Suprapubic skin (tissue), 4 donors: ENCODE measurements around the gene RUSC1. TPM values are rescaled to one million over a fixed set of nuclear protein-coding genes. Genes with fewer than 3 reads are reported as not detected.
A peak's percentile ranks its signal among the peaks of the same experiment; 100 is the strongest.

ENCODE experiments used
- DNase-seq, 2 donors: peaks; one replicate each; pipeline ENCODE4 v3.0.0-alpha.2; 2019; ENCODE audit warnings: low spot score in 2 of 2
- H3K27ac ChIP-seq: fragments of 200-600 bp; sonication (generic); one replicate; pipeline ENCODE4 v1.5.1; 2019
- H3K27me3 ChIP-seq: fragments of 200-600 bp; sonication (generic); one replicate; pipeline ENCODE4 v1.5.1; 2019
- H3K36me3 ChIP-seq: fragments of 200-600 bp; sonication (generic); one replicate; pipeline ENCODE4 v1.5.1; 2019
- H3K4me1 ChIP-seq: fragments of 200-600 bp; sonication (generic); one replicate; pipeline ENCODE4 v1.5.1; 2019
- H3K4me3 ChIP-seq: fragments of 200-600 bp; sonication (generic); one replicate; pipeline ENCODE4 v1.5.1; 2019; ENCODE audit warnings: mild to moderate bottlenecking
- H3K9me3 ChIP-seq: fragments of 200-600 bp; sonication (generic); one replicate; pipeline ENCODE4 v1.5.1; 2019
- EP300 ChIP-seq: sonication (generic); formaldehyde crosslinking; IDR thresholded peaks from one replicate; pipeline ENCODE4 v1.6.1; 2017; ENCODE audit warnings: antibody characterized with exemption
- POLR2A ChIP-seq, 2 donors: fragments of 450-650 bp; IDR thresholded peaks; one replicate each; pipeline ENCODE4 v1.6.1; 2017; ENCODE audit warnings: antibody characterized with exemption in 2 of 2, mild to moderate bottlenecking in 2 of 2, moderate library complexity in 2 of 2
- POLR2AphosphoS5 ChIP-seq, 3 donors: sonication (generic); formaldehyde crosslinking; IDR thresholded peaks; one replicate each; pipeline ENCODE4 v1.6.1; 2017; ENCODE audit warnings: antibody characterized with exemption in 3 of 3
- WGBS: methylation state at CpG from one replicate; pipeline ENCODE4 v1.1.5; 2018; 5-methylcytosine and 5-hydroxymethylcytosine counted together
- total RNA-seq, 4 donors: library from RNA; depleted of rRNA; stranded (reverse); fragments of >200 nt; gene quantifications; one replicate each; pipeline ENCODE4 v1.1.0, GENCODE V29; 2016
- TF ChIP-seq, protein P1 (sequence below), 2 donors: fragments of 200-600 bp in 1 of 2; fragments of 450-650 bp in 1 of 2; sonication (generic) in 1 of 2; IDR thresholded peaks; one replicate each; pipeline ENCODE4 v1.5.1; 2016 to 2019; ENCODE audit warnings: antibody characterized with exemption in 2 of 2, mild to moderate bottlenecking in 1 of 2, moderate library complexity in 1 of 2

The RUSC1 gene
- total RNA-seq, 4 donors from 2014 or later = 34.2 to 51.5 (median 42.8) TPM

DNA sequence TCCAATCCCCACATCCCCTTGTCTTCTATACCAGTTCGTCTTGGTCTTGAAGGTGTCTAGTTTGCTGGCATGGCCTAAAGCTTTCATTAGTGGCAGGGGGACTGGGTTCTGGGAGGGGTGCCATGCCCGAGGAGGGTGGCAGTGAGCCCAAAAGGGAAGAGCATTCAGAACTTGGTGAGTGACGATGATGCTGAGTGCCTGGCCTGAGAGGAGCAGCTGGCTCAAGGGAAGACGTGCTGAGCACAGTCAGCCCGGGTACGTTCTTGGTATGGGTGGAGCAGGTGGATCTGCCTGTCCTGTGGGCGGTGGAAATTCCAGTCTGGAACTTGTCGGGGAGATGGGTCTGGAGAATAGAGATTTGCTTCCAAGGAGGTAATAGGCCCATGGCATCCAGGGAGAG is 7.4 kb upstream of the RUSC1 start:
- Histone ChIP-seq H3K4me3 (no peak overlapping the region), H3K4me1 (peaks cover 16% of the 10 kb centered on the region), H3K27me3 (no peaks in the 10 kb centered on the region), H3K9me3 (no peaks in the 10 kb centered on the region), H3K36me3 (peaks cover 2% of the 10 kb centered on the region), H3K27ac (no peak overlapping the region)
- no peak for DNase-seq
- TF ChIP-seq, protein P1, sequence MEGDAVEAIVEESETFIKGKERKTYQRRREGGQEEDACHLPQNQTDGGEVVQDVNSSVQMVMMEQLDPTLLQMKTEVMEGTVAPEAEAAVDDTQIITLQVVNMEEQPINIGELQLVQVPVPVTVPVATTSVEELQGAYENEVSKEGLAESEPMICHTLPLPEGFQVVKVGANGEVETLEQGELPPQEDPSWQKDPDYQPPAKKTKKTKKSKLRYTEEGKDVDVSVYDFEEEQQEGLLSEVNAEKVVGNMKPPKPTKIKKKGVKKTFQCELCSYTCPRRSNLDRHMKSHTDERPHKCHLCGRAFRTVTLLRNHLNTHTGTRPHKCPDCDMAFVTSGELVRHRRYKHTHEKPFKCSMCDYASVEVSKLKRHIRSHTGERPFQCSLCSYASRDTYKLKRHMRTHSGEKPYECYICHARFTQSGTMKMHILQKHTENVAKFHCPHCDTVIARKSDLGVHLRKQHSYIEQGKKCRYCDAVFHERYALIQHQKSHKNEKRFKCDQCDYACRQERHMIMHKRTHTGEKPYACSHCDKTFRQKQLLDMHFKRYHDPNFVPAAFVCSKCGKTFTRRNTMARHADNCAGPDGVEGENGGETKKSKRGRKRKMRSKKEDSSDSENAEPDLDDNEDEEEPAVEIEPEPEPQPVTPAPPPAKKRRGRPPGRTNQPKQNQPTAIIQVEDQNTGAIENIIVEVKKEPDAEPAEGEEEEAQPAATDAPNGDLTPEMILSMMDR (IDR thresholded peaks at IDR 0.05) = no peak
- TF ChIP-seq POLR2A (IDR thresholded peaks at IDR 0.05) = no peak
- TF ChIP-seq EP300 = no peak
- TF ChIP-seq POLR2AphosphoS5 (IDR thresholded peaks at IDR 0.05) = no peak
- WGBS = 50% methylated on average over 8 of the region's 8 CpGs

DNA sequence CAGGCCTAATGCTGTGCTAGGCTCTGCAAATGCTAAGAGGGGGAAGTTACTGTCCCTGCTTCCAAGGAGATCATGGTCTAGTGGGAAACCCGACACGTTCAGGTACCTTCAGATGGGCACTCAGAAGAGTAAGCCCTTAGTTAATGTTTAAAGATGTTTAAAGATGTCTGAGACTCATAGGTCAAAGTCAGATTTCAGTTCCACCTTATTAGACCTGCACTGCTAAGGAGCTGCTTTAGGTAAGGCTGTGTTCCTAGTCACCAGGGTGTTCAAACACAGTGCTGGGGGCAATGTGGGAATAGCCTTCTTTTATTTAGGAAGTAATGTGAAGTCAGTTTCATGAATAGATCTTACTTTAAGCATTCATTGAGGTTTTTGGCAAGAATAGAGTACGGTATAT is 3.8 kb upstream of the RUSC1 start:
- 86% methylated on average over 3 of the region's 3 CpGs for WGBS
- Histone ChIP-seq H3K9me3 (no peaks in the 10 kb centered on the region), H3K4me1 (peaks cover 21% of the 10 kb centered on the region), H3K36me3 (peaks cover 10% of the 10 kb centered on the region), H3K27me3 (no peaks in the 10 kb centered on the region), H3K4me3 (no peak overlapping the region), H3K27ac (no peak overlapping the region)
- no peak for DNase-seq
- no peak for TF ChIP-seq EP300
- TF ChIP-seq POLR2A (IDR thresholded peaks at IDR 0.05) = no peak
- TF ChIP-seq POLR2AphosphoS5 (IDR thresholded peaks at IDR 0.05) = no peak
- TF ChIP-seq, protein P1 (IDR thresholded peaks at IDR 0.05) = no peak

DNA sequence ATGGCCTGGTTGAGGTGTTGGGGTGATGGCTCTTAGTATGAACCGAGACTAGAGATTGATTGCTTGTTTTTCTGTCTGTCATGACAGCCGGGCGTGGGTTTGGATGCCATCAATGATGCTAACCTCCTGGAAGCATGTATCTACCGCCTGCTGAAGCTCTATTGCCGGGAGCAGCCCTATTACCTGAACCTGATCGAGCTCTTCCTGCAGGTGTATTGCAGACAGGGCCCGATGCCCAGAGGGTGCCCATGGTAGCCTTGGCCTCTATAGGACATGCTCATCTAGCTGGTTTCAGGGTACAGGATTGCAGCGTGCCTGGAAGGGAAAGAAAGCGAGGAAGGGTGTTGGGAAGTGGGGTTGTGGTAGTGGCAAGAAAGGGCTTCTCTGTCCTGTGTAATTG is 2.6 kb upstream of the RUSC1 start:
- Histone ChIP-seq H3K4me3 (no peak overlapping the region), H3K9me3 (no peaks in the 10 kb centered on the region), H3K4me1 (peaks cover 33% of the 10 kb centered on the region), H3K27me3 (no peaks in the 10 kb centered on the region), H3K27ac (no peak overlapping the region), H3K36me3 (peaks cover 10% of the 10 kb centered on the region)
- 93% methylated on average over 5 of the region's 9 CpGs for WGBS
- DNase-seq = no peak
- TF ChIP-seq POLR2A (IDR thresholded peaks at IDR 0.05) (no peak), EP300 (no peak), POLR2AphosphoS5 (IDR thresholded peaks at IDR 0.05) (no peak)
- TF ChIP-seq, protein P1 (IDR thresholded peaks at IDR 0.05) = no peak

DNA sequence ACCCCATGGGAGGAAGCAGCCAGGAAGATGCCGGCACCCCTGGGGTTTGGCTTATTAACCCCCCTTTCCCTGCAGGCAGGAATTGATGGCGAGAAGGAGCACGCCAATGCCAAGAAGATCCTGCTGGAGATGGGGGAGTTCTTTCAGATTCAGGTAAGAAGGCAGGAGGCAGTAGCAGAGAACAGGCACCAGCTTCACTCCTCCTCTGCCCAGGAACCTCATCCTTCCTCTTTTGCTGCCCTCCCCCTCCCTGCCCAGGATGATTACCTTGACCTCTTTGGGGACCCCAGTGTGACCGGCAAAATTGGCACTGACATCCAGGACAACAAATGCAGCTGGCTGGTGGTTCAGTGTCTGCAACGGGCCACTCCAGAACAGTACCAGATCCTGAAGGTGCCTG is 1.2 kb upstream of the RUSC1 start:
- Histone ChIP-seq H3K4me3 (no peak overlapping the region), H3K27me3 (no peaks in the 10 kb centered on the region), H3K4me1 (peaks cover 33% of the 10 kb centered on the region), H3K27ac (no peak overlapping the region), H3K36me3 (peaks cover 10% of the 10 kb centered on the region), H3K9me3 (no peaks in the 10 kb centered on the region)
- TF ChIP-seq POLR2AphosphoS5 (IDR thresholded peaks at IDR 0.05) (no peak), EP300 (no peak), POLR2A (IDR thresholded peaks at IDR 0.05) (no peak)
- TF ChIP-seq, protein P1 (IDR thresholded peaks at IDR 0.05) = no peak
- 85% methylated on average over 5 of the region's 5 CpGs for WGBS
- no peak for DNase-seq

DNA sequence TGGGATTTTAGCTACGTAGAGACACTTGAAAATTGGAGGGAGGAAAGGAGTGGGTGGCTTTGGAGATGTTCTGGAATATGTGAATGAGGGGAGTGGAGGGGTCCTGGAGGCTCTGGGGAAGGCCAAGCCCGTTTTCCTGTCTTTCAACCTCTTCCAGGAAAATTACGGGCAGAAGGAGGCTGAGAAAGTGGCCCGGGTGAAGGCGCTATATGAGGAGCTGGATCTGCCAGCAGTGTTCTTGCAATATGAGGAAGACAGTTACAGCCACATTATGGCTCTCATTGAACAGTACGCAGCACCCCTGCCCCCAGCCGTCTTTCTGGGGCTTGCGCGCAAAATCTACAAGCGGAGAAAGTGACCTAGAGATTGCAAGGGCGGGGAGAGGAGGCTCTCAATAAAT is 442 bp upstream of the RUSC1 start:
- TF ChIP-seq EP300 (no peak), POLR2A (IDR thresholded peaks at IDR 0.05) (no peak), POLR2AphosphoS5 (IDR thresholded peaks at IDR 0.05) (no peak)
- TF ChIP-seq, protein P1 (IDR thresholded peaks at IDR 0.05) = no peak
- Histone ChIP-seq H3K9me3 (no peaks in the 10 kb centered on the region), H3K4me3 (peak overlapping the region; percentile 79), H3K4me1 (peaks cover 40% of the 10 kb centered on the region), H3K36me3 (peaks cover 10% of the 10 kb centered on the region), H3K27ac (peak overlapping the region; percentile 52), H3K27me3 (no peaks in the 10 kb centered on the region)
- no peak for DNase-seq
- WGBS = 21% methylated on average over 11 of the region's 11 CpGs
